ENCODE results near the gene KCNK13.
"Not testable (repeated sequence)": the region's sequence is repeated elsewhere in the genome, so short reads cannot be mapped to it uniquely, and the experiment has no call there.

DNA sequence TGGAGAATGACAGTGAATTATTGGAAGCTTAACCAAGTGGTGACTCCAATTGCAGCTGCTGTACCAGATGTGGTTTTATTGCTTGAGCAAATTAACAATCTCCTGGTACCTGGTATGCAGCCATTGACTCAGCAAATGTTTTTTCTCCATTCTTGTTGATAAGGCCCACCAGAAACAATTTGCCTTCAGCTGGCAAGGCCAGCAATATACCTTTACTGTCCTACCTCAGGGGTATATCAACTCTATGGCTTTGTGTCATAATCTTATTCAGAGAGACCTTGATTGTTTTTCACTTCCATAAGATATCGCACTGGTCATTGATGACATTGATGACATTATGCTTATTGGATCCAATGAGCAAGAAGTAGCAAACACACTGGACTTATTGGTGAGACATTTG is 168.1 kb downstream of the KCNK13 start:
- TF ChIP-seq, protein P1, sequence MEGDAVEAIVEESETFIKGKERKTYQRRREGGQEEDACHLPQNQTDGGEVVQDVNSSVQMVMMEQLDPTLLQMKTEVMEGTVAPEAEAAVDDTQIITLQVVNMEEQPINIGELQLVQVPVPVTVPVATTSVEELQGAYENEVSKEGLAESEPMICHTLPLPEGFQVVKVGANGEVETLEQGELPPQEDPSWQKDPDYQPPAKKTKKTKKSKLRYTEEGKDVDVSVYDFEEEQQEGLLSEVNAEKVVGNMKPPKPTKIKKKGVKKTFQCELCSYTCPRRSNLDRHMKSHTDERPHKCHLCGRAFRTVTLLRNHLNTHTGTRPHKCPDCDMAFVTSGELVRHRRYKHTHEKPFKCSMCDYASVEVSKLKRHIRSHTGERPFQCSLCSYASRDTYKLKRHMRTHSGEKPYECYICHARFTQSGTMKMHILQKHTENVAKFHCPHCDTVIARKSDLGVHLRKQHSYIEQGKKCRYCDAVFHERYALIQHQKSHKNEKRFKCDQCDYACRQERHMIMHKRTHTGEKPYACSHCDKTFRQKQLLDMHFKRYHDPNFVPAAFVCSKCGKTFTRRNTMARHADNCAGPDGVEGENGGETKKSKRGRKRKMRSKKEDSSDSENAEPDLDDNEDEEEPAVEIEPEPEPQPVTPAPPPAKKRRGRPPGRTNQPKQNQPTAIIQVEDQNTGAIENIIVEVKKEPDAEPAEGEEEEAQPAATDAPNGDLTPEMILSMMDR (tag by site-specific recombination; IDR thresholded peaks at IDR 0.05) = not testable (repeated sequence)
- TF ChIP-seq YY1 (tag by site-specific recombination; IDR thresholded peaks at IDR 0.05); ZNF138 (tag by site-specific recombination; IDR thresholded peaks at IDR 0.05; ENCODE audit: borderline replicate concordance): not testable (repeated sequence)

All from HEK293 (cell line).